Measurements from ENCODE around the gene RHO.
"Not testable (repeated sequence)": the region's sequence is repeated elsewhere in the genome, so short reads cannot be mapped to it uniquely, and the experiment has no call there.

DNA sequence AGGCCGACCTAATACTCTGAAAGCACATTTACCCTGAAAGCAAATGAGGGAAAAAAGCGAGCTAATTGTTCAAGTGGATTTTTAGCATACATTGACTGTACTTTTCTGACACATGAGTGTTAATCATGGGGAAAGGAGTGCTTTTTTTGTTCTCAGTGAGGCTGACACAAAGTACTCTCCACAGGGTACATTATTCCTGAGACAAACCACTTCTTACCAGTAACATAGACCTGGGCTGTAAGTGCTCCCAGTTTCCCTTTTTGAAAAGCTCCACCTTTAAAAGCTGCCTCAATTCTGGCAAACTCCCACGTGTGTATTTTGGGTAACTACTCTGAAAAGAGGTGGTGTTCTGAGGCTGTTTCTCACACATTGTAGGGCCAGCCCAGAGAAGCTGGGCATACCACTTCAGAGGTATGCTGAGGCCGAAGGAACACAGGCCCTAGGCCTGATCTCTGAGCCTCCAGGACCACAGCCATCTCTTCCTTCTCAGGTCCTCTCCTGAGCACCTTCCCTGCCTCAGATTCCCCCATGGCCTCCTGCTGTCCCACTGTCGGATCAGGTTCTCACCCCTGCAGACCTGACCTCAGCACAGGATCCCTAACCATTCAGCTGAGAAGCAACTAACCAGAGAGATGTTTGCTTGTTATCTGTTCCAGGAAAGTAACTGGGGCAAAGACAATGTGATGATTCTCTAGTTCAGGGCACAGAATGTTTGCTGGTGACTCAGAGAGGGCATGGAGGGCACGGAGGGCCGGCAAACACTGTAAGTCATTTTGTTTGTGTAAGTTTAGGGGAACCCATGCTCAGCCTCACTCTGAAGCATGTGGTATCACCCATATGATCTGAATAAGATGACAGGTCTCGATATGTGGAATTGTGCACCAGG, 29.6 kb upstream of the RHO start:
- not testable (repeated sequence) for TF ChIP-seq EZH2 (IDR thresholded peaks at IDR 0.05; ENCODE audit: borderline replicate concordance, low read length); CTCF (conservative IDR thresholded peaks at IDR 0.05 in 1 of 2, IDR thresholded peaks at IDR 0.05 in 1 of 2; ENCODE audit: extremely low read depth in 1 of 2, insufficient read depth in 1 of 2, low read depth in 1 of 2, low read length in 2 of 2)
